ENCODE measurements around the gene LBX1.
A peak's percentile ranks its signal among the peaks of the same experiment; 100 is the strongest.

Gene LBX1

GRCh38 chr10:101241840-101242707, 12.8 kb upstream of the LBX1 start:
- DNase-seq, result no peak

- DNase-seq, result peak; percentile 39
Measured at GRCh38 chr10:101238732-101239105, 9.5 kb upstream of the LBX1 start.

- no peak for DNase-seq
Measured at GRCh38 chr10:101237982-101238731, 8.9 kb upstream of the LBX1 start.

GRCh38 chr10:101237081-101237981, 8.1 kb upstream of the LBX1 start:
- no peak for DNase-seq

- DNase-seq, result no peak
Measured at GRCh38 chr10:101236376-101237080, 7.3 kb upstream of the LBX1 start.

- no peak for DNase-seq
Measured at GRCh38 chr10:101235766-101236165, 6.5 kb upstream of the LBX1 start.

GRCh38 chr10:101234333-101234732, 5.1 kb upstream of the LBX1 start:
- no peak for DNase-seq

- no peak for DNase-seq
Measured at GRCh38 chr10:101233863-101234262, 4.6 kb upstream of the LBX1 start.

GRCh38 chr10:101233443-101233842, 4.2 kb upstream of the LBX1 start:
- DNase-seq, result no peak

- DNase-seq, result no peak
Measured at GRCh38 chr10:101231912-101232689, 2.8 kb upstream of the LBX1 start.

GRCh38 chr10:101231092-101231491, 1.8 kb upstream of the LBX1 start:
- DNase-seq, result no peak

- DNase-seq, result no peak
Measured at GRCh38 chr10:101230183-101230917, 1.1 kb upstream of the LBX1 start.

- no peak for DNase-seq
Measured at GRCh38 chr10:101228966-101229265, 347 bp downstream of the LBX1 start.

GRCh38 chr10:101228153-101228965, 904 bp downstream of the LBX1 start:
- DNase-seq, result no peak

GRCh38 chr10:101227429-101228152, 1.7 kb downstream of the LBX1 start:
- DNase-seq, result no peak

- DNase-seq, result peak; percentile 36
Measured at GRCh38 chr10:101226491-101227428, 2.5 kb downstream of the LBX1 start.

GRCh38 chr10:101225846-101226421, 3.3 kb downstream of the LBX1 start:
- DNase-seq, result no peak

Measured in activated CD4-positive, alpha-beta T cell treated with anti-CD3 and anti-CD28 coated beads, Interleukin-2, Interleukin-6, amounts not matched to agents 100 ng/mL and 50 ng/mL, durations not matched to agents 16 hours and 8 hours (primary cell).